Activated T-helper 2 cell treated with anti-CD3 and anti-CD28 coated beads, Interferon-gamma antibody, Interleukin-2, Interleukin-4, amounts not matched to agents 10 μg/mL and 5 μg/mL and 100 μg/mL, durations not matched to agents 14 hours and 24 hours and 36 hours (primary cell): ENCODE results near the gene GATM. TPM values are rescaled to one million over a fixed set of nuclear protein-coding genes. Genes with fewer than 3 reads are reported as not detected.
A peak's percentile ranks its signal among the peaks of the same experiment; 100 is the strongest.

ENCODE experiments used
- DNase-seq: peaks from one replicate; pipeline ENCODE4 v3.0.0; 2021; ENCODE audit warnings: low spot score
- H3K27ac Mint-ChIP-seq: one replicate; pipeline ENCODE4 v1.8.0; 2021; ENCODE audit warnings: mixed read lengths
- H3K27me3 Mint-ChIP-seq: one replicate; pipeline ENCODE4 v1.8.0; 2021; ENCODE audit warnings: low read depth, mixed read lengths
- H3K36me3 Mint-ChIP-seq: one replicate; pipeline ENCODE4 v1.8.0; 2021; ENCODE audit warnings: low read depth, mixed read lengths
- H3K4me1 Mint-ChIP-seq: one replicate; pipeline ENCODE4 v1.8.0; 2021; ENCODE audit warnings: low read depth, mixed read lengths
- H3K4me3 Mint-ChIP-seq: one replicate; pipeline ENCODE4 v1.8.0; 2021; ENCODE audit warnings: low read depth, mild to moderate bottlenecking, moderate library complexity, mixed read lengths
- H3K9me3 Mint-ChIP-seq: one replicate; pipeline ENCODE4 v1.8.0; 2021; ENCODE audit warnings: mixed read lengths
- intact Hi-C: fragments of 100-400 bp; cut with micrococcal nuclease; formaldehyde crosslinking; loops from one replicate; pipeline ENCODE4 v1.15.1; 2023
- total RNA-seq: library from RNA; stranded (reverse); gene quantifications from 2 replicates; pipeline ENCODE4 v1.2.3, GENCODE V29; 2022

GATM gene
- total RNA-seq, 1 donor from 2014 or later, result 3.2 TPM

GRCh38 chr15:45362419-45362818 is 15.9 kb downstream of the GATM start:
- H3K36me3 Mint-ChIP-seq, result no peaks in the 10 kb centered on the region
- H3K4me1 Mint-ChIP-seq, result no peaks in the 10 kb centered on the region
- intact Hi-C loops, result no loop called here
- no peak overlapping the region for H3K4me3 Mint-ChIP-seq
- no peak for DNase-seq
- H3K27me3 Mint-ChIP-seq, result peaks cover 1% of the 10 kb centered on the region
- H3K27ac Mint-ChIP-seq, result no peak overlapping the region
- no peaks in the 10 kb centered on the region for H3K9me3 Mint-ChIP-seq

GRCh38 chr15:45361878-45362277 is 16.5 kb downstream of the GATM start:
- intact Hi-C loops, result no loop called here
- no peak for DNase-seq
- Mint-ChIP-seq H3K4me3 (no peak overlapping the region), H3K4me1 (no peaks in the 10 kb centered on the region), H3K9me3 (no peaks in the 10 kb centered on the region), H3K36me3 (no peaks in the 10 kb centered on the region), H3K27ac (no peak overlapping the region), H3K27me3 (peaks cover 1% of the 10 kb centered on the region)

GRCh38 chr15:45355860-45356259 is 22.5 kb downstream of the GATM start:
- no peaks in the 10 kb centered on the region for H3K4me1 Mint-ChIP-seq
- intact Hi-C loops, result no loop called here
- no peak overlapping the region for H3K4me3 Mint-ChIP-seq
- no peaks in the 10 kb centered on the region for H3K36me3 Mint-ChIP-seq
- H3K27me3 Mint-ChIP-seq, result peaks cover 12% of the 10 kb centered on the region
- no peaks in the 10 kb centered on the region for H3K9me3 Mint-ChIP-seq
- no peak overlapping the region for H3K27ac Mint-ChIP-seq
- no peak for DNase-seq

- H3K36me3 Mint-ChIP-seq, result no peaks in the 10 kb centered on the region
- no peaks in the 10 kb centered on the region for H3K9me3 Mint-ChIP-seq
- H3K4me1 Mint-ChIP-seq, result no peaks in the 10 kb centered on the region
- DNase-seq, result no peak
- H3K4me3 Mint-ChIP-seq, result no peak overlapping the region
- no peak overlapping the region for H3K27ac Mint-ChIP-seq
- intact Hi-C loops, result no loop called here
- H3K27me3 Mint-ChIP-seq, result peaks cover 15% of the 10 kb centered on the region
Measured at GRCh38 chr15:45354711-45355110, 23.6 kb downstream of the GATM start.

GRCh38 chr15:45351227-45351626 is 27.1 kb downstream of the GATM start:
- H3K27me3 Mint-ChIP-seq, result peaks cover 34% of the 10 kb centered on the region
- no peak overlapping the region for H3K4me3 Mint-ChIP-seq
- H3K36me3 Mint-ChIP-seq, result no peaks in the 10 kb centered on the region
- intact Hi-C loops, result no loop called here
- no peaks in the 10 kb centered on the region for H3K9me3 Mint-ChIP-seq
- no peaks in the 10 kb centered on the region for H3K4me1 Mint-ChIP-seq
- H3K27ac Mint-ChIP-seq, result no peak overlapping the region
- DNase-seq, result no peak

GRCh38 chr15:45349623-45350022 is 28.7 kb downstream of the GATM start:
- intact Hi-C loops, result no loop called here
- H3K27me3 Mint-ChIP-seq, result peaks cover 35% of the 10 kb centered on the region
- H3K4me1 Mint-ChIP-seq, result no peaks in the 10 kb centered on the region
- H3K4me3 Mint-ChIP-seq, result no peak overlapping the region
- no peaks in the 10 kb centered on the region for H3K9me3 Mint-ChIP-seq
- H3K27ac Mint-ChIP-seq, result no peak overlapping the region
- H3K36me3 Mint-ChIP-seq, result no peaks in the 10 kb centered on the region
- no peak for DNase-seq

- intact Hi-C loops, result no loop called here
- peaks cover 37% of the 10 kb centered on the region for H3K27me3 Mint-ChIP-seq
- no peaks in the 10 kb centered on the region for H3K36me3 Mint-ChIP-seq
- no peak overlapping the region for H3K4me3 Mint-ChIP-seq
- no peak overlapping the region for H3K27ac Mint-ChIP-seq
- no peaks in the 10 kb centered on the region for H3K9me3 Mint-ChIP-seq
- no peak for DNase-seq
- H3K4me1 Mint-ChIP-seq, result no peaks in the 10 kb centered on the region
Measured at GRCh38 chr15:45347989-45348388, 30.4 kb downstream of the GATM start.

- H3K9me3 Mint-ChIP-seq, result no peaks in the 10 kb centered on the region
- H3K27ac Mint-ChIP-seq, result no peak overlapping the region
- intact Hi-C loops, result no loop called here
- DNase-seq, result no peak
- H3K36me3 Mint-ChIP-seq, result no peaks in the 10 kb centered on the region
- no peak overlapping the region for H3K4me3 Mint-ChIP-seq
- H3K27me3 Mint-ChIP-seq, result peaks cover 33% of the 10 kb centered on the region
- no peaks in the 10 kb centered on the region for H3K4me1 Mint-ChIP-seq
Measured at GRCh38 chr15:45347033-45347432, 31.3 kb downstream of the GATM start.

- no peak overlapping the region for H3K4me3 Mint-ChIP-seq
- DNase-seq, result no peak
- no peaks in the 10 kb centered on the region for H3K4me1 Mint-ChIP-seq
- intact Hi-C loops, result no loop called here
- no peaks in the 10 kb centered on the region for H3K36me3 Mint-ChIP-seq
- H3K9me3 Mint-ChIP-seq, result no peaks in the 10 kb centered on the region
- H3K27ac Mint-ChIP-seq, result no peak overlapping the region
- peaks cover 30% of the 10 kb centered on the region for H3K27me3 Mint-ChIP-seq
Measured at GRCh38 chr15:45346381-45346780, 32.0 kb downstream of the GATM start.

- intact Hi-C loops, result no loop called here
- no peaks in the 10 kb centered on the region for H3K9me3 Mint-ChIP-seq
- H3K27me3 Mint-ChIP-seq, result peaks cover 21% of the 10 kb centered on the region
- no peak overlapping the region for H3K4me3 Mint-ChIP-seq
- peaks cover 5% of the 10 kb centered on the region for H3K4me1 Mint-ChIP-seq
- DNase-seq, result no peak
- H3K36me3 Mint-ChIP-seq, result no peaks in the 10 kb centered on the region
- no peak overlapping the region for H3K27ac Mint-ChIP-seq
Measured at GRCh38 chr15:45343258-45343860, 35.0 kb downstream of the GATM start.

GRCh38 chr15:45341790-45342189 is 36.6 kb downstream of the GATM start:
- no peak for DNase-seq
- Mint-ChIP-seq H3K27ac (no peak overlapping the region), H3K36me3 (no peaks in the 10 kb centered on the region), H3K4me3 (no peak overlapping the region), H3K9me3 (no peaks in the 10 kb centered on the region), H3K27me3 (peaks cover 14% of the 10 kb centered on the region), H3K4me1 (peaks cover 10% of the 10 kb centered on the region)
- intact Hi-C loops, result no loop called here

GRCh38 chr15:45340429-45340828 is 37.9 kb downstream of the GATM start:
- Mint-ChIP-seq H3K27me3 (peaks cover 6% of the 10 kb centered on the region), H3K9me3 (no peaks in the 10 kb centered on the region), H3K36me3 (no peaks in the 10 kb centered on the region), H3K4me3 (no peak overlapping the region), H3K4me1 (peaks cover 10% of the 10 kb centered on the region), H3K27ac (no peak overlapping the region)
- DNase-seq, result no peak
- intact Hi-C loops, result no loop called here

GRCh38 chr15:45338417-45338816 is 39.9 kb downstream of the GATM start:
- no peak overlapping the region for H3K4me3 Mint-ChIP-seq
- no peak overlapping the region for H3K27ac Mint-ChIP-seq
- H3K27me3 Mint-ChIP-seq, result peaks cover 6% of the 10 kb centered on the region
- DNase-seq, result peak; percentile 19
- H3K9me3 Mint-ChIP-seq, result no peaks in the 10 kb centered on the region
- H3K4me1 Mint-ChIP-seq, result peaks cover 10% of the 10 kb centered on the region
- intact Hi-C loops, result no loop called here
- H3K36me3 Mint-ChIP-seq, result no peaks in the 10 kb centered on the region

GRCh38 chr15:45337224-45337623 is 41.1 kb downstream of the GATM start:
- peaks cover 10% of the 10 kb centered on the region for H3K4me1 Mint-ChIP-seq
- H3K4me3 Mint-ChIP-seq, result no peak overlapping the region
- peaks cover 11% of the 10 kb centered on the region for H3K27me3 Mint-ChIP-seq
- intact Hi-C loops, result no loop called here
- H3K27ac Mint-ChIP-seq, result no peak overlapping the region
- H3K9me3 Mint-ChIP-seq, result no peaks in the 10 kb centered on the region
- no peak for DNase-seq
- no peaks in the 10 kb centered on the region for H3K36me3 Mint-ChIP-seq
